Measurements from ENCODE around the gene TXLNB.
"Not testable (repeated sequence)": the region's sequence is repeated elsewhere in the genome, so short reads cannot be mapped to it uniquely, and the experiment has no call there.

Gene TXLNB

DNA sequence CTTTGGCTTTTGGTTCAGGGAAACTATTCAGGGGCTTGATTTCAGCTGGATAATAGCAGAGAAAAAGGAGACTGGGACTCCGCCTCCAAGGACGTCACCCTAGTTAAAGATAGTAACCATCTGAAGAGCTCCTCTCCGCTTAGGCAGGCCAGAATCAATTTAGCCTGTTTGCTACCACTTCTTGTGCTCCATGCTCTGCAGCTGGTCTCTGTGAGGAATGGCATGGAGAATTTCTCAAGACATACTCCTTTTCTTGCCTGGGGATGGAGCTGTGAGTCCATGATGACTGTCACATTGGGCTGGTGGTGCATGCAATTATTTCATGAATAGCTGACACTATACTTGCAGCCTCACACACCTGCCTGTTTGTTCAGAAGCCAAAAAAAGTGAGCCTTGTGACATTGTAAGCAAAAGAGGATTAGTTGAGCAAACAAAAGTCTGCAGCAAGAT is 61.4 kb downstream of the TXLNB start:
- Histone ChIP-seq H3K36me3 (no peaks in the 10 kb centered on the region), H3K9me3 (peaks cover 24% of the 10 kb centered on the region), H3K4me2 (no peak overlapping the region), H3K27ac (no peak overlapping the region), H3K4me3 (no peak overlapping the region), H3K4me1 (peaks cover 6% of the 10 kb centered on the region; the same call in 1 of the 2 replicates), H4K20me1 (no peaks in the 10 kb centered on the region), H3K9ac (no peak overlapping the region), H3K27me3 (no peaks in the 10 kb centered on the region)
- TF ChIP-seq Cebpa-rat (IDR thresholded peaks at IDR 0.05), result no peak

DNA sequence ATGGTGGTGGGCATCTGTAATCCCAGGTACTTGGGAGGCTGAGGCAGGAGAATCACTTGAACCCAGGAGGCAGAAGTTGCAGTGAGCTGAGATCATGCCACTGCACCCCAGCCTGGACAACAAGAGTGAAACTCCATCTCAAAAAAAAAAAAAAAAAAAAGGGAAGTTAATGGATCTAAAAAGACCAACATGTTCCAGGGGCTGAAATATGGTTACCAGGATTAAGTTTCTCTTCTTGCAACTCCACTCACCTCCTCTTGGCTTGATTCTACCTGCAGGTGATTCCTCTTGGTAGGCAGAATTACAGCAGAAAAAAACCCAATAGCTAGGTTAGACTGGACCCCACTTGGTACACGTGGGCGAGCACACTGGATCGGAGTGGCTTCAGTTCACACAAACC is 63.4 kb downstream of the TXLNB start:
- H4K20me1 ChIP-seq, H3K27ac ChIP-seq, H3K4me3 ChIP-seq, H3K9ac ChIP-seq, H3K4me1 ChIP-seq, H3K4me2 ChIP-seq, H3K36me3 ChIP-seq, H3K27me3 ChIP-seq, H3K9me3 ChIP-seq: not testable (repeated sequence)

- H3K4me2 ChIP-seq, result peak overlapping the region; percentile 60
- no peaks in the 10 kb centered on the region for H3K36me3 ChIP-seq
- no peak for TF ChIP-seq Cebpa-rat (IDR thresholded peaks at IDR 0.05)
- H3K4me3 ChIP-seq, result no peak overlapping the region
- H3K9me3 ChIP-seq, result no peaks in the 10 kb centered on the region
- peak overlapping the region; percentile 61 for H3K27ac ChIP-seq
- H3K4me1 ChIP-seq, result peaks cover 12% of the 10 kb centered on the region
- H4K20me1 ChIP-seq, result no peaks in the 10 kb centered on the region
- peak overlapping the region; percentile 45; the same call in 1 of the 2 replicates for H3K9ac ChIP-seq
- H3K27me3 ChIP-seq, result no peaks in the 10 kb centered on the region
Observed at GRCh38 chr6:139219746-139220145, 72.1 kb downstream of the TXLNB start.

- no peaks in the 10 kb centered on the region for H4K20me1 ChIP-seq
- TF ChIP-seq Cebpa-rat (IDR thresholded peaks at IDR 0.05), result no peak
- H3K36me3 ChIP-seq, result no peaks in the 10 kb centered on the region
- peak overlapping the region; percentile 61 for H3K27ac ChIP-seq
- H3K4me3 ChIP-seq, result no peak overlapping the region
- H3K9me3 ChIP-seq, result no peaks in the 10 kb centered on the region
- no peaks in the 10 kb centered on the region for H3K27me3 ChIP-seq
- peaks cover 12% of the 10 kb centered on the region for H3K4me1 ChIP-seq
- H3K4me2 ChIP-seq, result peak overlapping the region; percentile 60
- H3K9ac ChIP-seq, result peak overlapping the region; percentile 45; the same call in 1 of the 2 replicates
Observed at GRCh38 chr6:139219271-139219729, 72.5 kb downstream of the TXLNB start.

DNA sequence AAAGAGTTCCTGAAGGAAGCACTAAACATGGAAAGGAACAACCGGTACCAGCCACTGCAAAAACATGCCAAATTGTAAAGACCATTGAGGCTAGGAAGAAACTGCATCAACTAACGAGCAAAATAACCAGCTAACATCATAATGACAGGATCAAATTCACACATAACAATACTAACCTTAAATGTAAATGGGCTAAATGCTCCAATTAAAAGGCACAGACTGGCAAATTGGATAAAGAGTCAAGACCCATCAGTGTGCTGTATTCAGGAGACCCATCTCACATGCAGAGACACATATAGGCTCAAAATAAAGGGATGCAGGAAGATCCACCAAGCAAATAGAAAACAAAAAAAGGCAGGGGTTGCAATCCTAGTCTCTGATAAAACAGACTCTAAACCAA is 79.3 kb downstream of the TXLNB start:
- H3K4me2 ChIP-seq, H3K27me3 ChIP-seq, H3K4me1 ChIP-seq, H3K36me3 ChIP-seq, H3K9ac ChIP-seq, H4K20me1 ChIP-seq, H3K4me3 ChIP-seq, H3K27ac ChIP-seq: not testable (repeated sequence)
- H3K9me3 ChIP-seq, result peaks cover 28% of the 10 kb centered on the region

- not testable (repeated sequence) for H3K4me3 ChIP-seq, H3K36me3 ChIP-seq, H3K9ac ChIP-seq, H3K4me1 ChIP-seq, H4K20me1 ChIP-seq, H3K27me3 ChIP-seq, H3K4me2 ChIP-seq, H3K27ac ChIP-seq
- peaks cover 44% of the 10 kb centered on the region for H3K9me3 ChIP-seq
Observed at GRCh38 chr6:139210766-139211165, 81.0 kb downstream of the TXLNB start.

DNA sequence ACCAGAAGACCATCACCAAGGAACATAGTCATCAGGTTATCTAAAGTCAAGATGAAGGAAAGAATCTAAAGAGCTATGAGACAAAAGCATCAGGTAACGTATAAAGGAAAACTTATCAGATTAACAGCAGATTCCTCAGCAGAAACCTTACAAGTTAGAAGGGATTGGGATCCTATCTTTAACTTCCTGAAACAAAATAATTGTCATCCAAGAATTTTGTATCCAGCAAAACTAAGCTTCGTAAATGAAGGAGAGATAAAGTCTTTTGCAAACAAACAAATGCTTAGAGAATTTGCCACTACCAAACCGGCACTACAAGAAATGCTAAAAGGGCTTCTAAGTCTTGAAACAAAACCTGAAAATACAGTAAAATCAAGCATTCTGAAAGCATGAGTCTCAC is 86.0 kb downstream of the TXLNB start:
- no peaks in the 10 kb centered on the region for H3K27me3 ChIP-seq
- H3K4me3 ChIP-seq, result no peak overlapping the region
- no peaks in the 10 kb centered on the region for H3K4me1 ChIP-seq
- no peaks in the 10 kb centered on the region for H4K20me1 ChIP-seq
- H3K27ac ChIP-seq, result no peak overlapping the region
- H3K9ac ChIP-seq, result no peak overlapping the region
- H3K9me3 ChIP-seq, result peaks cover 58% of the 10 kb centered on the region
- TF ChIP-seq Cebpa-rat (IDR thresholded peaks at IDR 0.05), result no peak
- no peak overlapping the region for H3K4me2 ChIP-seq
- no peaks in the 10 kb centered on the region for H3K36me3 ChIP-seq

DNA sequence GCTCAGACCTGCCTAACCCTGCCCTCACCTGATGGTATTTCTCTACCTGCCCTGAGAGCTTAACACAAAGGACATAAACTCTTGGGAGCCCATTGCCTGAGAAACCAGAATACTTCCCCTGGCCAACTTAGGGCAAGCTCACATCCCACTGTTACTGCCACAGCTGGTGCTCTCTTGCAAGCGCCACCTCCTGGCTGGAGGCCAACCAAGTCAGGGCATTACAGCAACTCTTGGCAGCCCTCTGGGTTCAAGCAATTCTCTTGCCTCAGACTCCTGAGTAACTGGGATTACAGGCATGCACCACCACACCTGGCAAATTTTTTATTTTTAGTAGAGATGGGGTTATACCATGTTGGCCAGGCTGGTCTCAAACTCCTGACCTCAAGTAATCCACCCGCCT is 86.8 kb downstream of the TXLNB start:
- Histone ChIP-seq H4K20me1 (no peaks in the 10 kb centered on the region), H3K27ac (no peak overlapping the region), H3K9ac (no peak overlapping the region), H3K27me3 (no peaks in the 10 kb centered on the region), H3K4me3 (no peak overlapping the region; the same call in 1 of the 2 replicates), H3K36me3 (no peaks in the 10 kb centered on the region), H3K9me3 (peaks cover 50% of the 10 kb centered on the region), H3K4me2 (no peak overlapping the region), H3K4me1 (peaks cover 8% of the 10 kb centered on the region)
- no peak for TF ChIP-seq Cebpa-rat (IDR thresholded peaks at IDR 0.05)

- Histone ChIP-seq H3K36me3 (no peaks in the 10 kb centered on the region), H3K27ac (no peak overlapping the region), H3K9me3 (peaks cover 24% of the 10 kb centered on the region), H3K4me1 (peaks cover 44% of the 10 kb centered on the region), H3K4me2 (no peak overlapping the region), H4K20me1 (no peaks in the 10 kb centered on the region), H3K27me3 (no peaks in the 10 kb centered on the region), H3K4me3 (no peak overlapping the region), H3K9ac (no peak overlapping the region)
- no peak for TF ChIP-seq Cebpa-rat (IDR thresholded peaks at IDR 0.05)
Observed at GRCh38 chr6:139201378-139201777, 90.4 kb downstream of the TXLNB start.

- no peaks in the 10 kb centered on the region for H3K27me3 ChIP-seq
- H3K9me3 ChIP-seq, result peaks cover 5% of the 10 kb centered on the region; the same call in 1 of the 2 replicates
- H3K27ac ChIP-seq, result peak overlapping the region; percentile 81
- no peaks in the 10 kb centered on the region for H4K20me1 ChIP-seq
- no peak for TF ChIP-seq Cebpa-rat (IDR thresholded peaks at IDR 0.05)
- peak overlapping the region; percentile 82 for H3K4me2 ChIP-seq
- no peaks in the 10 kb centered on the region for H3K36me3 ChIP-seq
- peak overlapping the region; percentile 13; the same call in 1 of the 2 replicates for H3K9ac ChIP-seq
- peaks cover 51% of the 10 kb centered on the region for H3K4me1 ChIP-seq
- H3K4me3 ChIP-seq, result peak overlapping the region; percentile 45
Observed at GRCh38 chr6:139198529-139199288, 93.1 kb downstream of the TXLNB start.
